GM18520 (cell line): ENCODE measurements around the gene ZC3H7A.

ENCODE experiments used
- ATAC-seq: cut with Tn5 transposase; IDR thresholded peaks from one replicate; pipeline ENCODE4 v1.9.1; 2021; ENCODE audit not compliant: unreplicated experiment

The ZC3H7A gene

DNA sequence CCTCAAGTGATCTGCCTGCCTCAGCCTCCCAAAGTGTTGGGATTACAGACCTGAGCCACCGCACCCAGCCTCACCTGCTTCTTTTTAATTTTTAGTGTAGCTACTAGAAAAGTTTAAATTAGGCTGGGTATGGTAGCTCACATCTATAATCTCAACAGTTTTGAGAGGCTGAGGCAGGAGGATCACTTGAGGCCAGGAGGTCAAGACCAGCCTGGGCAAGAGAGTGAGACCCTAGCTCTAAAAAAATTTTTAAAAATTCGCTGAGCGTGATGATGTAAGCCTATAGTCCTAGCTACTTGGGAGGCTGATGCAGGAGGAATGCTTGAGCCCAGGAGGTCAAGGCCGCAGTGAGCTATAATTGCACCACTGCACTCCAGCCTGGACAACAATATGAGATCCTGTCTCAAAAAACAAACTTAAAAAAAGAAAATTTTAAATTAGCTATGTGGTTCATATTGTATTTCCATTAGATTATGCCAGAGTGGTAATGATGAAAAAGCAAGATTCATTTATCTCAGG, 89.3 kb downstream of the ZC3H7A start:
- ATAC-seq = no peak

GRCh38 chr16:11706180-11706742, 90.8 kb downstream of the ZC3H7A start:
- ATAC-seq = no peak

DNA sequence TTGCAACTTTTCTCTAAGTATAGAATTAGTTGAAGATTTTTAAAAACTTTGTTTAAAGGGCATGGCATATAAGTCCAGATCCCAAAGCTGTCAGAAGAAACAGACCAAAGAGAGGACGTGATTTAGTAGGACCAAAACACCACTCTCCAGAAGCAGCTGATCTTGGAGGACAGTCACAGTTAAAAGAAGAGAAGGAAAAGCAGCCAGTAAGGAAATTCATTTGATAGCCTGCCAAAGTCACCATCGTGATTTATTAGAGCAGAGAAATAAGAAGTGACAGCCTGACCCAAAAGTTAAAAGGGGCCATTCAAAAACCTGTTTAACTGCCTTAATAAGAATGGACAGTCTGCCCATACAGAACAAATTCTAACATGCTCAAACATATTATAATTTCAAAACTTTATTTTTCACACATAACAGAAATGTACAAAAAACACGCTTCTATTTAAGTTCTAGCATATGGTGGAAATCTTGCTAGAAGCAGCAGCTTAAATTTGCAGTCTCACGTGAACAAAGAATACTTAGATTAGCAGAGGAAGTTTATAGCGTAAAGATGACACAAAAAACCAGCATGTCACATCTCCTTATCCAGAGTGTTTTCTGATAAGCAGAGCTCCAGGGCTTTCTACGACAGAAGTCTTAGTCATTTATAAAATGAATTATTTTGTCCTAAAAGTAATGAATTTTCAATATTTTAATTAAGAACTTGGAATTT, 91.6 kb downstream of the ZC3H7A start:
- ATAC-seq = no peak
